GM23338 (cell line): ENCODE data around the gene CDC6. TPM values are rescaled to one million over a fixed set of nuclear protein-coding genes. Genes with fewer than 3 reads are reported as not detected.
A peak's percentile ranks its signal among the peaks of the same experiment; 100 is the strongest.

ENCODE experiments used
- ATAC-seq: fragments of 200-7000 bp; cut with Tn5 transposase; 3 replicates; pipeline ENCODE4 v1.9.1; 2020
- DNase-seq: peaks from one replicate; pipeline ENCODE4 v3.0.0-alpha.2; 2015; ENCODE audit warnings: low spot score
- H2AFZ ChIP-seq: fragments of 200-600 bp; sonication (generic); 2 replicates; pipeline ENCODE4 v1.8.0; 2016; ENCODE audit warnings: antibody characterized with exemption, mild to moderate bottlenecking, moderate library complexity
- H3F3A ChIP-seq: fragments of 200-600 bp; sonication (generic); replicated peaks from 2 replicates; pipeline ENCODE4 v1.8.0; 2017; ENCODE audit warnings: antibody characterized with exemption, mixed run types, low read depth
- H3K27ac ChIP-seq: fragments of 200-600 bp; sonication (generic); 2 replicates; pipeline ENCODE4 v1.6.1; 2016; ENCODE audit warnings: low read depth
- H3K27me3 ChIP-seq: fragments of 200-600 bp; sonication (generic); 2 replicates; pipeline ENCODE4 v1.8.0; 2016; ENCODE audit warnings: mild to moderate bottlenecking, mixed run types, moderate library complexity; ENCODE audit not compliant: insufficient read depth
- H3K36me3 ChIP-seq: fragments of 200-600 bp; sonication (generic); 2 replicates; pipeline ENCODE4 v1.8.0; 2016; ENCODE audit warnings: mild to moderate bottlenecking; ENCODE audit not compliant: insufficient read depth
- H3K4me1 ChIP-seq: fragments of 200-600 bp; sonication (generic); 2 replicates; pipeline ENCODE4 v1.8.0; 2016; ENCODE audit warnings: mild to moderate bottlenecking, moderate library complexity; ENCODE audit not compliant: insufficient read depth
- H3K4me2 ChIP-seq: fragments of 200-600 bp; sonication (generic); 2 replicates; pipeline ENCODE4 v1.7.1; 2017; ENCODE audit warnings: mixed run types
- H3K4me3 ChIP-seq: fragments of 200-600 bp; sonication (generic); 2 replicates; pipeline ENCODE4 v1.6.1; 2016; ENCODE audit warnings: mixed run types
- H3K79me2 ChIP-seq: fragments of 200-600 bp; sonication (generic); replicated peaks from 2 replicates; pipeline ENCODE4 v1.8.0; 2017; ENCODE audit warnings: mild to moderate bottlenecking; ENCODE audit not compliant: insufficient read depth
- H3K9me2 ChIP-seq: fragments of 200-600 bp; sonication (generic); 2 replicates; pipeline ENCODE4 v1.8.0; 2017; ENCODE audit not compliant: insufficient read depth
- H4K20me1 ChIP-seq: fragments of 200-600 bp; sonication (generic); replicated peaks from 2 replicates; pipeline ENCODE4 v1.8.0; 2017; ENCODE audit warnings: mild to moderate bottlenecking; ENCODE audit not compliant: insufficient read depth
- H3K27ac Mint-ChIP-seq: 2 replicates; pipeline ENCODE4 v1.8.0; 2020; ENCODE audit warnings: inconsistent platforms, mild to moderate bottlenecking, moderate library complexity, mixed read lengths
- H3K27me3 Mint-ChIP-seq: 3 replicates; pipeline ENCODE4 v1.8.0; 2022; ENCODE audit warnings: low read depth, mild to moderate bottlenecking, moderate library complexity, mixed read lengths, inconsistent platforms; ENCODE audit not compliant: insufficient read depth, poor library complexity
- H3K36me3 Mint-ChIP-seq: 3 replicates; pipeline ENCODE4 v1.8.0; 2021; ENCODE audit warnings: low read depth, mild to moderate bottlenecking, inconsistent platforms, moderate library complexity, mixed read lengths
- H3K4me1 Mint-ChIP-seq: 3 replicates; pipeline ENCODE4 v1.8.0; 2020; ENCODE audit warnings: mild to moderate bottlenecking, inconsistent platforms, mixed read lengths
- H3K4me3 Mint-ChIP-seq: 3 replicates; pipeline ENCODE4 v1.8.0; 2021; ENCODE audit warnings: moderate library complexity, mild to moderate bottlenecking, inconsistent platforms, mixed read lengths
- H3K9me3 Mint-ChIP-seq: 3 replicates; pipeline ENCODE4 v1.8.0; 2020; ENCODE audit warnings: moderate library complexity, mild to moderate bottlenecking, inconsistent platforms, mixed read lengths
- CREB1 ChIP-seq: fragments of 250-450 bp; sonication (Bioruptor Pico); IDR thresholded peaks from 2 replicates; pipeline ENCODE4 v1.5.0; 2020; ENCODE audit warnings: low read depth, mild to moderate bottlenecking, moderate library complexity
- EZH2 ChIP-seq: fragments of 200-600 bp; sonication (generic); IDR thresholded peaks from one replicate; pipeline ENCODE4 v1.8.0; 2017; ENCODE audit warnings: antibody characterized with exemption, mild to moderate bottlenecking, low read depth; ENCODE audit not compliant: unreplicated experiment
- EZH2phosphoT487 ChIP-seq: fragments of 200-600 bp; sonication (generic); IDR thresholded peaks from one replicate; pipeline ENCODE4 v1.8.1; 2018; ENCODE audit warnings: antibody characterized with exemption; ENCODE audit not compliant: unreplicated experiment
- JUNB ChIP-seq: IDR thresholded peaks from one replicate; pipeline ENCODE4 v1.6.1; 2016; ENCODE audit warnings: antibody characterized with exemption; ENCODE audit not compliant: unreplicated experiment
- POLR2AphosphoS5 ChIP-seq: IDR thresholded peaks from 2 replicates; pipeline ENCODE4 v1.6.1; 2016; ENCODE audit warnings: antibody characterized with exemption, low read depth
- STAT1 ChIP-seq: IDR thresholded peaks from one replicate; pipeline ENCODE4 v1.6.1; 2016; ENCODE audit warnings: antibody characterized with exemption; ENCODE audit not compliant: unreplicated experiment
- ZNF114 ChIP-seq: fragments of 250-450 bp; sonication (Bioruptor Pico); IDR thresholded peaks from 2 replicates; pipeline ENCODE4 v1.5.0; 2020; ENCODE audit warnings: mild to moderate bottlenecking, moderate library complexity
- ZNF331 ChIP-seq: fragments of 250-450 bp; sonication (Bioruptor Pico); IDR thresholded peaks from 2 replicates; pipeline ENCODE4 v1.5.0; 2020; ENCODE audit warnings: low read depth, mild to moderate bottlenecking, moderate library complexity
- ZNF462 ChIP-seq: fragments of 250-450 bp; sonication (Bioruptor Pico); IDR thresholded peaks from 2 replicates; pipeline ENCODE4 v1.5.0; 2020; ENCODE audit warnings: mild to moderate bottlenecking, moderate library complexity
- polyA plus RNA-seq: library from polyadenylated mRNA; unstranded; fragments of >200 nt; fragmentation: Nextera tagmentation; extraction: Ambion mirVana; gene quantifications from 2 replicates; pipeline ENCODE4 v1.2.1, GENCODE V29; 2016
- total RNA-seq: library from RNA; depleted of rRNA; stranded (reverse); fragments of >200 nt; shearing (Covaris generic); gene quantifications from 2 replicates; pipeline ENCODE4 v1.2.3, GENCODE V29; 2014
- TF ChIP-seq, protein P1 (sequence below), 2 experiments: fragments of 200-600 bp in 1 of 2; sonication (generic) in 1 of 2; conservative IDR thresholded peaks; 2 replicates each; pipeline versions ENCODE4 v1.5.1 to v1.6.1; 2016 to 2017; ENCODE audit warnings: antibody characterized with exemption in 2 of 2, low read depth in 2 of 2, mild to moderate bottlenecking in 2 of 2, moderate library complexity in 1 of 2
- TF ChIP-seq, protein P2 (sequence below): IDR thresholded peaks from 2 replicates; pipeline ENCODE4 v1.6.1; 2016; ENCODE audit warnings: antibody characterized with exemption
- TF ChIP-seq, protein P3 (sequence below): IDR thresholded peaks from one replicate; pipeline ENCODE4 v1.6.1; 2018; ENCODE audit warnings: antibody characterized with exemption; ENCODE audit not compliant: unreplicated experiment

Gene CDC6
- total and polyA plus RNA-seq, 2 experiments from 2014 or later = 46.2 to 79.9 TPM

DNA sequence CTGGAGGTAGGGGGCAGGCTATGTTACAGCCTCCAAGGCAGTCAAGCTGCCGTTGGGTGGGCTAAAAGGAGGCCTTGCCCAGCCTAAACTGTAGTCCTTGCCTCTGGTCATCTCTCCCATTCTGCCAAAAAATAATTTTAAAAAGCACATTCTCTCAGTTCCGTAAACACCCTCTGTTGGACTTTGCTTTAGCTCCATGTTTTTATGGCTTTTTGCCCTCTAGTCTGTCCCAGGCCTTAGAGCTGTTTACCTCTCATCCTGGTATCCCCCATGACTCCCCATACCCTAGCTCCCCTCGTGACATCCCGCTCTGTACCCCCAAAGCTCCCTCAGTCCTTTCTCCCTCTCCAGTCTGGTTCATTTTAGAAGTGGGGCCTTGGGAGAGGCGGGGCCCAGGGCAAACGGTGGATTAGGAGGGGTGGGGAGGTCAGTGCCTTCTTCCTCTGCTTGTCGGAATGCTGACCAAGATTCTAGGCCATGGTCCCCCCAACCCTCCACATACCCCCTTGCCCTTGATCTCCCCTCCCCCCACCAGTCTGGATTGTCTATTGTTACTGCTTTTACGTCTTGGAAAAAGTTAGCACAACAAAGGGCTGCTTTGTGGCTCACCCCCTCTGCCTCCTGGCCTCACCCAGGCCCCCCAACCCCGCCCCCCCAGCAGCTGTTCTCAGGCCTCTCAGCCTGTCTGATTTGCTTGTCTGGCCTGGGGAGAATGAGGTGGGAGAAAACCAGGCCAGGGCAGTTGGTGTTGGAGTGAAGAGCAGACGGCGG is 58.5 kb downstream of the CDC6 start:
- H3K79me2 ChIP-seq = peaks cover 9% of the 10 kb centered on the region; the same call in 1 of the 2 replicates
- ATAC-seq (no peak), DNase-seq (peak; percentile 79)
- peak overlapping the region; percentile 92 for H3K4me3 ChIP-seq
- Mint-ChIP-seq H3K4me3 (peak overlapping the region; percentile 76), H3K27ac (peak overlapping the region; percentile 76), H3K4me1 (peaks cover 77% of the 10 kb centered on the region), H3K36me3 (peaks cover 15% of the 10 kb centered on the region), H3K27me3 (peaks cover 61% of the 10 kb centered on the region), H3K9me3 (no peaks in the 10 kb centered on the region)
- H3K9me2 ChIP-seq = no peaks in the 10 kb centered on the region
- TF ChIP-seq STAT1 = no peak
- no peak for TF ChIP-seq POLR2AphosphoS5
- TF ChIP-seq, protein P1, sequence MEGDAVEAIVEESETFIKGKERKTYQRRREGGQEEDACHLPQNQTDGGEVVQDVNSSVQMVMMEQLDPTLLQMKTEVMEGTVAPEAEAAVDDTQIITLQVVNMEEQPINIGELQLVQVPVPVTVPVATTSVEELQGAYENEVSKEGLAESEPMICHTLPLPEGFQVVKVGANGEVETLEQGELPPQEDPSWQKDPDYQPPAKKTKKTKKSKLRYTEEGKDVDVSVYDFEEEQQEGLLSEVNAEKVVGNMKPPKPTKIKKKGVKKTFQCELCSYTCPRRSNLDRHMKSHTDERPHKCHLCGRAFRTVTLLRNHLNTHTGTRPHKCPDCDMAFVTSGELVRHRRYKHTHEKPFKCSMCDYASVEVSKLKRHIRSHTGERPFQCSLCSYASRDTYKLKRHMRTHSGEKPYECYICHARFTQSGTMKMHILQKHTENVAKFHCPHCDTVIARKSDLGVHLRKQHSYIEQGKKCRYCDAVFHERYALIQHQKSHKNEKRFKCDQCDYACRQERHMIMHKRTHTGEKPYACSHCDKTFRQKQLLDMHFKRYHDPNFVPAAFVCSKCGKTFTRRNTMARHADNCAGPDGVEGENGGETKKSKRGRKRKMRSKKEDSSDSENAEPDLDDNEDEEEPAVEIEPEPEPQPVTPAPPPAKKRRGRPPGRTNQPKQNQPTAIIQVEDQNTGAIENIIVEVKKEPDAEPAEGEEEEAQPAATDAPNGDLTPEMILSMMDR (conservative IDR thresholded peaks at IDR 0.05; ENCODE audit: low read depth in 2 of 2) = no peak
- no peak for TF ChIP-seq CREB1 (CRISPR knock-in tag)
- TF ChIP-seq, protein P2, sequence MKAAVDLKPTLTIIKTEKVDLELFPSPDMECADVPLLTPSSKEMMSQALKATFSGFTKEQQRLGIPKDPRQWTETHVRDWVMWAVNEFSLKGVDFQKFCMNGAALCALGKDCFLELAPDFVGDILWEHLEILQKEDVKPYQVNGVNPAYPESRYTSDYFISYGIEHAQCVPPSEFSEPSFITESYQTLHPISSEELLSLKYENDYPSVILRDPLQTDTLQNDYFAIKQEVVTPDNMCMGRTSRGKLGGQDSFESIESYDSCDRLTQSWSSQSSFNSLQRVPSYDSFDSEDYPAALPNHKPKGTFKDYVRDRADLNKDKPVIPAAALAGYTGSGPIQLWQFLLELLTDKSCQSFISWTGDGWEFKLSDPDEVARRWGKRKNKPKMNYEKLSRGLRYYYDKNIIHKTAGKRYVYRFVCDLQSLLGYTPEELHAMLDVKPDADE = no peak
- TF ChIP-seq, protein P3, sequence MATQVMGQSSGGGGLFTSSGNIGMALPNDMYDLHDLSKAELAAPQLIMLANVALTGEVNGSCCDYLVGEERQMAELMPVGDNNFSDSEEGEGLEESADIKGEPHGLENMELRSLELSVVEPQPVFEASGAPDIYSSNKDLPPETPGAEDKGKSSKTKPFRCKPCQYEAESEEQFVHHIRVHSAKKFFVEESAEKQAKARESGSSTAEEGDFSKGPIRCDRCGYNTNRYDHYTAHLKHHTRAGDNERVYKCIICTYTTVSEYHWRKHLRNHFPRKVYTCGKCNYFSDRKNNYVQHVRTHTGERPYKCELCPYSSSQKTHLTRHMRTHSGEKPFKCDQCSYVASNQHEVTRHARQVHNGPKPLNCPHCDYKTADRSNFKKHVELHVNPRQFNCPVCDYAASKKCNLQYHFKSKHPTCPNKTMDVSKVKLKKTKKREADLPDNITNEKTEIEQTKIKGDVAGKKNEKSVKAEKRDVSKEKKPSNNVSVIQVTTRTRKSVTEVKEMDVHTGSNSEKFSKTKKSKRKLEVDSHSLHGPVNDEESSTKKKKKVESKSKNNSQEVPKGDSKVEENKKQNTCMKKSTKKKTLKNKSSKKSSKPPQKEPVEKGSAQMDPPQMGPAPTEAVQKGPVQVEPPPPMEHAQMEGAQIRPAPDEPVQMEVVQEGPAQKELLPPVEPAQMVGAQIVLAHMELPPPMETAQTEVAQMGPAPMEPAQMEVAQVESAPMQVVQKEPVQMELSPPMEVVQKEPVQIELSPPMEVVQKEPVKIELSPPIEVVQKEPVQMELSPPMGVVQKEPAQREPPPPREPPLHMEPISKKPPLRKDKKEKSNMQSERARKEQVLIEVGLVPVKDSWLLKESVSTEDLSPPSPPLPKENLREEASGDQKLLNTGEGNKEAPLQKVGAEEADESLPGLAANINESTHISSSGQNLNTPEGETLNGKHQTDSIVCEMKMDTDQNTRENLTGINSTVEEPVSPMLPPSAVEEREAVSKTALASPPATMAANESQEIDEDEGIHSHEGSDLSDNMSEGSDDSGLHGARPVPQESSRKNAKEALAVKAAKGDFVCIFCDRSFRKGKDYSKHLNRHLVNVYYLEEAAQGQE = no peak
- TF ChIP-seq ZNF462 (CRISPR knock-in tag) = no peak
- no peak for TF ChIP-seq ZNF331 (CRISPR knock-in tag)
- no peak for TF ChIP-seq JUNB
- TF ChIP-seq ZNF114 (CRISPR knock-in tag) = no peak
- TF ChIP-seq EZH2 = no peak
- no peak for TF ChIP-seq EZH2phosphoT487
- H3K4me2 ChIP-seq = peak overlapping the region; percentile 99
- peaks cover 27% of the 10 kb centered on the region for H3F3A ChIP-seq
- H3K36me3 ChIP-seq = no peaks in the 10 kb centered on the region
- H3K27me3 ChIP-seq = peaks cover 53% of the 10 kb centered on the region
- H3K4me1 ChIP-seq = peaks cover 71% of the 10 kb centered on the region
- H2AFZ ChIP-seq = no peak overlapping the region
- H4K20me1 ChIP-seq = peaks cover 15% of the 10 kb centered on the region
- H3K27ac ChIP-seq = no peak overlapping the region; the same call in 1 of the 2 replicates
